Germinal center (tissue), 1 donor: ENCODE data around the gene CD19.
"Not testable (repeated sequence)": the region's sequence is repeated elsewhere in the genome, so short reads cannot be mapped to it uniquely, and the experiment has no call there.

ENCODE experiments used
- DNase-seq: peaks from one replicate; pipeline ENCODE4 v3.0.0; 2012; ENCODE audit warnings: mixed read lengths, low spot score

The CD19 gene

DNA sequence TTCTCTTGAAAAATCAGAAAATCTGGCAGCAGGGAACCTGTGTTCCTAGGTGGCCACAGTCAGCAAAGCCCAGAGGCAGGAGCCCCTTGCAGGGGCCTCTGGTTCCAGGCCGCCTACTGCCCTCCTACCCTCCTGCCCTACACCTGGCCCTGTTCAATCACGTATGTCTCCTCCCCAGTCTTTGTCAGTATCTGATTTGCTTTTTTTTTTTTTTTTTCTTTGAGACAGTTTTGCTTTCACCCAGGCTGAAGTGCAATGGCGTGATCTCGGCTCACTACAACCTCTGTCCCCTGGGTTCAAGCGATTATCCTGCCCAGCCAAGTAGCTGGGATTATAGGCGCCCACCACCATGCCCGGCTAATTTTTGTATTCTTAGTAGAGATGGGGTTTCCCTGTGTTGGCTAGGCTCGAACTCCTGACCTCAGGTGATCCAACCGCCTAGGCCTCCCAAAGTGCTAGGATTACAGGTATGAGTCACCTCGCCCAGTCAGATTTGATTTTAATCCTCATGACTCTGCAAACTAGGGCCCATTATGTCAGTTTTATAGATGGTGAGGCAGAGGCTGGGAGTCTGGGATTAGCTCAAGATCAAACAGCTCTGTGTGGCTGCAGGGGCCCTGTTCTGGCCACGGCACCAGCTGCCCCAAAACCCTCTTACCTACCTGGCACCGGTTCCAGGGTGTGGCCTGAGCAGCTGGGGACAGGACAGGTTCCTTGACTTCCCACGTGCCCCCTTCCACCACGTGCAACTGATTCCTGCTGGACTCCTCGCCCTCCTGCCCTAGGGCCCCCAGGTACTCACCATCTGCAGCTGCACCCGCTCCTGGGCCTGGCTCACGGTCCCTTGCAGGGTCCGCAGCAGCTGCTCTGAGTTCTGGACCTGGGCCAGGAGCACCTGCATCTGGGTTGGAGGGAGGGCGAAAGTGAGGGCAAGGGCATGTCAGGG, 21.4 kb upstream of the CD19 start:
- DNase-seq = no peak

GRCh38 chr16:28912558-28912957, 19.2 kb upstream of the CD19 start:
- no peak for DNase-seq

DNA sequence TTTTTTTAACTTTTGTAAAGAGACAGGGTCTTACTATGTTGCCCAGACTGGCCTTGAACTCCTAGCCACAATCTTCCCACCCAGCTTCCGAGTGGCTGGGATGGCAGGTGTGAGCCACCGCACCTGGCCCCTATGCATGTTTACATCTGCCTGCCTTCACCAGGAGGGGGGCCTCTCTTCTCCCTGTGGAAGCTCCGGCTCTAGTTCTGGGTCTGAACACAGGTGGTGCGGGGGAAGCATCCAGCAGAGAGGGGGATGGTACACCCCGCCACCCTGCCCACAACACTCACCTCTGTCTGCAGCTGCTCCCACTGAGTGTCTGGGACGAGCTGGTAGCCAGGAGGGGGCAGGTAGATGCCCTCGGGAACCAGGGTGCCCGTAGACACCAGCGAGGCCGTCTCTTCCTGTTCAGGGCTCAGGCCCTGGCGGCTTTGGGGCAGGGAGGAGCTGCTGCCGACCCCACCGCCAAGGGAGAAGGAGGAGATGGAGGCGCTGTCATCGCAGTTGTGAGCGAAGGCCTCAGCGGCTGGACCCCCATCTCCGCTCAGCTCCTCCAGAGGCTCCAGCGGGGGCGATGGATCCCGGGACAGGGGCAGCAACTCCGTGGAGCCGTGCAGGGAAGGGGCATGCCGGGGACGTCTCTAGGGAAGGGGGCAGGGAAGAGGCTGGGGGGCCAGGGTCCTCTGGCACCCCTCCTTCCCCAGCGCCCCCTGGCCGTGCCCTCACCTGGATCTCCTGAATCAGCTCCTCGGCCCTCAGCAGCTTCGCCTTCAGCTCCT, 17.6 kb upstream of the CD19 start:
- no peak for DNase-seq

- DNase-seq = no peak
These were observed 16.6 kb upstream of the CD19 start for GRCh38 chr16:28915181-28915580.

- no peak for DNase-seq
These were observed 14.7 kb upstream of the CD19 start for GRCh38 chr16:28917095-28917494.

DNA sequence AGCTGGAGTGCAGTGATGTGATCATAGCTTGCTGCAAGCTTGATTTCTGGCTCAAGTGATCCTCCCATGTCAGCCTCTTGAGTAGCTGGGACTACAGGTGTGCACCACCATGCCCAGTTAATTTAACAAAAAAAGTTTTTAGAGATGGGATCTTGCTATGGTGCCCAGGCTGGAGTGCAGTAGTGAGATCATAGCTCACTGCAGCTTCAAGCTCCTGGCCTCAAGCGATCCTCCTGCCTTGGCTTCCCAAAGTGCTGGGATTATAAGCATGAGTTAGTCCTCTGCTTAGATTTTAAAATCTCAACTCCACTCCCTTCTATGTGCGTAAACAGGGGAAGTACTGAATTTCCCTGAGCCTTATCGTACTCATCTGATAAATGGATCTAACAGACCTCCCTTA, 13.1 kb upstream of the CD19 start:
- DNase-seq = no peak

- DNase-seq = no peak
These were observed 8.6 kb upstream of the CD19 start for GRCh38 chr16:28923231-28923587.

GRCh38 chr16:28923652-28924398, 7.9 kb upstream of the CD19 start:
- peak; percentile 88 for DNase-seq

GRCh38 chr16:28924399-28924761, 7.4 kb upstream of the CD19 start:
- DNase-seq = no peak

- peak; percentile 95 for DNase-seq
These were observed 6.9 kb upstream of the CD19 start, which contains the start of gene RABEP2 for GRCh38 chr16:28924762-28925385. RABEP2 (minus strand) TSS chr16:28925238; CDS start chr16:28925163, 75 bp downstream.

DNA sequence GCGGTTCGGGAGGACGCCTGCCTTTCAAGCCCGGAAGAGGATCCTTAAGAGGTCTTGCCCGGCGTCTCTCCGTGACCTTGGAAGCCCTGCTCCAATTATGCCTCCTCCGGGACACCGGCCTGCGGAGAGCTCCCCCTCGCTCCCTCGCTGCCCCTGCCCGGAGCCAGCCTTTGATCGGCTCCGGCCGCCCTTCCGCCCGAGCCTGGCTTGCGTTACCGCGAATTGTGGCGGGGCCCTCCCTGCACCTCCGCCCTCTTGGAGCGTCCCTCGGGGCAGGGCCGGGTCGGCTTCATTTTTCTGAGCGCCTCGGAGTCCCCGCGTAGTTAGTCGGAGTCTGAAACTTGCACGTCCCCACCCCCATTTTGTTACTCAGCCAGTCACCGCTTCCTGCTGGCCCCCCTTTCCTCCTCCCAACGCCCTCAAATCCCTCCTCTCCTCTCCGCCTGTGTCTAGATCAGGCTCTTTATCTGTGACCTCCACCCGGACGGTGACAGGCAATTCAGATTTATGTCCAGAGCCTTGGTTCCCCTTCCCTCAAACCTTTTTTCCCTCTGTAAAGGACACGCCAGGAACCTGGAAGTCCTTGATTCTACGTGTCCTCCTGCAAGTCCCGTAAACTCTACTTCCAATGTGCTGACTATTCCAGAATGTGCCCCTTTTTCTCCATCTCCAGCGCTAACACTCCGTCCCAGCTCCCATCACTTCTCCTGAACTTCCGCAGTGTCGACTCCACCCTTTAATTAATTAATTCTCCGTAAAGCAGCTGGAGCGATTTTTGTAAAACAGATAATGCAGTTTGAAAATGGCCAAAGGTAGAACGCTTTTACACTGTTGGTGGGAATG, 6.2 kb upstream of the CD19 start:
- peak; percentile 55 for DNase-seq

DNA sequence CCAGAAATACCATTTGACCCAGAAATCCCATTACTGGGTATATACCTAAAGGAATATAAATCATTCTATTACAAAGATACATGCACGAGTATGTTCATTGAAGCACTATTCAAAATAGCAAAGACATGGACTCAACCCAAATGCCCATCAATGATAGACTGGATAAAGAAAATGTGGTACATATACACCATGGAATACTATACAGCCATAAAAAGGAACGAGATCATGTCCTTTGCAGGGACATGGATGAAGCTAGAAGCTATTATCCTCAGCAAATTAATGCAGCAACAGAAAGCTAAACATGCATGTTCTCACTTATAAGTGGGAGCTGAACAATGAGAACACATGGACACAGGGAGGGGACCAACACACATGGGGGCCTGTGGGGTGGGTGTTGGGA, 5.5 kb upstream of the CD19 start:
- DNase-seq = not testable (repeated sequence)

- no peak for DNase-seq
These were observed 4.0 kb upstream of the CD19 start for GRCh38 chr16:28927815-28928214.

DNA sequence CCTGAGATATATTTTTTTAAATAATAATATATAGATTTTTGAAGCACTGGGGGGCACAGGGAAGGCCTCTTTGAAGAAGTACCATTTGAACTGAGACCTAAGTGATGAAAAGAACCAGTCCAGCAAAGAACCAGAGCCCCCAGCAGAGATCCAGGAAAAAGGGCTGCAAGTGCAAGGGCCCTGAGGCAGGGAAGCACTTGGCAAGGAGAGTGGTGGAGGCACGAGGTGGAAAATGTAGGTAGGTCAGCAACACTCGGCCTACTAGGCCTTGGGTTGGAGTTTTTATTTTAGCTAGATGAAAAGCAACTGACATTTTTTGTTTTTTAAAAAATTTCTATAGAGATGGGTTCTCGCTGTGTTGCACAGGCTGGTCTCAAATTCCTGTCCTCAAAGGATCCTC, 1.6 kb upstream of the CD19 start:
- no peak for DNase-seq

DNA sequence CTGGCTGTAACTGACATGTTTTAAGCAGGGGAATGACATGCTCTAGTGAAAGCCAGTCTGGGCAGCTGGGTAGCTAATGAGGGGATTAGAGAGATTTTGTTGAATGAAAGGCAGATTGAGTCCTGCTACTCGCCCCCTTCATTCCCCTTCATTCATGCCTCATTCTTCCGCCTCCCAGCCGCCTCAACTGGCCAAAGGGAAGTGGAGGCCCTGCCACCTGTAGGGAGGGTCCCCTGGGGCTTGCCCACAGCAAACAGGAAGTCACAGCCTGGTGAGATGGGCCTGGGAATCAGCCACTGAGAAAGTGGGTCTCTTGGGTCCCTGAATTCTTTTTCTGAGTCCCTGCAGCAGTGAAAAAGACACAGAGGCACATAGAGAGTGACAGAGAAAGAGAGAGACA, 1.1 kb upstream of the CD19 start:
- peak; percentile 84 for DNase-seq

GRCh38 chr16:28932339-28933141, 769 bp downstream of the CD19 start:
- no peak for DNase-seq

GRCh38 chr16:28933171-28933570, 1.4 kb downstream of the CD19 start:
- DNase-seq = no peak

DNA sequence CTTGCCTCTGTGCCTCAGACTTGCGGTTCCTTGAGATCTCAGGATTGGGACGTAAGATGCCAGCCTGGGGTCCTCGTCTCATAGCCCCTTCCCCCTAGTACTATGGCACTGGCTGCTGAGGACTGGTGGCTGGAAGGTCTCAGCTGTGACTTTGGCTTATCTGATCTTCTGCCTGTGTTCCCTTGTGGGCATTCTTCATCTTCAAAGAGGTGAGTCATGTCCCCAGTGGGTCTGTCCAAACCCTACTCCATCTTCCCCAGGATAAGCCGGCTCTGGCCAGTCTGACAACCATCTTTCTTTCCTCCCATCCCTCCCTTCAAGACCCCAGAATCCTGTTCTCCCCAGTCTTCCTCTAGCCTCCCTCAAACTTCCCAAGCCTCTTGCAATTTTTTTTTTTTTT, 3.6 kb downstream of the CD19 start:
- DNase-seq = no peak

GRCh38 chr16:28935924-28936783, 4.4 kb downstream of the CD19 start:
- DNase-seq = peak; percentile 92
